HepG2 (cell line): ENCODE data around the gene FEV. TPM values are rescaled to one million over a fixed set of nuclear protein-coding genes. Genes with fewer than 3 reads are reported as not detected.

Experiments
- ATF7-NPFF ChIP-seq: sonication (generic); formaldehyde crosslinking; IDR thresholded peaks from 2 replicates; pipeline ENCODE4 v1.8.1; 2023; ENCODE audit warnings: mild to moderate bottlenecking, low read depth, missing genetic modification reagents, moderate library complexity
- BORCS8-MEF2B ChIP-seq: sonication (generic); formaldehyde crosslinking; IDR thresholded peaks from 2 replicates; pipeline ENCODE4 v1.8.0; 2022; ENCODE audit warnings: mild to moderate bottlenecking, missing genetic modification reagents
- DNMT3B ChIP-seq: conservative IDR thresholded peaks from 2 replicates; pipeline ENCODE4 v1.6.1; 2016; ENCODE audit warnings: missing biosample characterization, control low read depth
- HOMEZ ChIP-seq: IDR thresholded peaks from 2 replicates; pipeline ENCODE4 v1.6.1; 2016; ENCODE audit warnings: low read depth
- IRF1 ChIP-seq: sonication (generic); formaldehyde crosslinking; IDR thresholded peaks from 2 replicates; pipeline ENCODE4 v1.4.0; 2020; ENCODE audit warnings: low read depth, mild to moderate bottlenecking, missing genetic modification reagents
- LBX2 ChIP-seq: sonication (generic); formaldehyde crosslinking; IDR thresholded peaks from 2 replicates; pipeline ENCODE4 v1.5.0; 2020; ENCODE audit warnings: missing genetic modification reagents, mild to moderate bottlenecking, borderline replicate concordance
- RBFOX2 ChIP-seq: fragments of 200-400 bp; formaldehyde crosslinking; IDR thresholded peaks from 2 replicates; pipeline ENCODE4 v1.6.1; 2017; ENCODE audit warnings: low read depth, mild to moderate bottlenecking, low read length
- RELA ChIP-seq: sonication (generic); formaldehyde crosslinking; IDR thresholded peaks from 2 replicates; pipeline ENCODE4 v1.4.0; 2020; ENCODE audit warnings: missing genetic modification reagents
- TCF12 ChIP-seq, 2 experiments: fragments of 450-650 bp in 1 of 2; sonication (generic) in 1 of 2; formaldehyde crosslinking in 1 of 2; IDR thresholded peaks; 2 replicates each; pipeline versions ENCODE4 v1.6.1 to v1.8.0; 2017 to 2022; ENCODE audit warnings: antibody characterized with exemption in 1 of 2, mild to moderate bottlenecking in 1 of 2, missing genetic modification reagents in 1 of 2, moderate library complexity in 1 of 2
- ZFY ChIP-seq: sonication (generic); formaldehyde crosslinking; IDR thresholded peaks from 2 replicates; pipeline ENCODE4 v1.4.0; 2020; ENCODE audit warnings: missing genetic modification reagents
- ZNF12 ChIP-seq: sonication (generic); formaldehyde crosslinking; IDR thresholded peaks from 2 replicates; pipeline ENCODE4 v1.5.0; 2020; ENCODE audit warnings: missing genetic modification reagents
- ZNF451 ChIP-seq: sonication (generic); formaldehyde crosslinking; IDR thresholded peaks from 2 replicates; pipeline ENCODE4 v1.5.0; 2020; ENCODE audit warnings: mild to moderate bottlenecking, missing genetic modification reagents
- ZNF496 ChIP-seq: sonication (generic); formaldehyde crosslinking; IDR thresholded peaks from 2 replicates; pipeline ENCODE4 v1.8.1; 2023; ENCODE audit warnings: mild to moderate bottlenecking, moderate library complexity, missing genetic modification reagents; ENCODE audit not compliant: insufficient replicate concordance
- ZNF530 ChIP-seq: sonication (generic); formaldehyde crosslinking; IDR thresholded peaks from 2 replicates; pipeline ENCODE4 v1.5.0; 2020; ENCODE audit warnings: low read depth, mild to moderate bottlenecking, missing genetic modification reagents
- ZNF605 ChIP-seq: sonication (generic); formaldehyde crosslinking; IDR thresholded peaks from 2 replicates; pipeline ENCODE4 v1.8.0; 2022; ENCODE audit warnings: mild to moderate bottlenecking, missing genetic modification reagents
- polyA plus RNA-seq, 8 experiments: library from polyadenylated mRNA; depleted of rRNA in 3 of 8; stranded (reverse) in 7 of 8; unstranded in 1 of 8; fragments of >200 nt; fragmentation: Illumina TruSeq in 4 of 8; extraction: Trizol in 4 of 8; gene quantifications; 2 replicates each; pipeline versions ENCODE4 v1.2.1 to v1.2.3, GENCODE V29; 2011 to 2016; ENCODE audit warnings: low read depth in 4 of 8, missing spikeins in 1 of 8, mixed read lengths in 1 of 8; ENCODE audit not compliant: insufficient read depth in 1 of 8
- total RNA-seq, 5 experiments: library from RNA; depleted of rRNA; stranded (reverse); fragments of >200 nt; fragmentation: Illumina TruSeq; extraction: Trizol; gene quantifications; 2 replicates each; pipeline ENCODE4 v1.2.3, GENCODE V29; 2016; ENCODE audit warnings: low read depth in 1 of 5
- TF ChIP-seq, protein P1 (sequence below): sonication (generic); formaldehyde crosslinking; IDR thresholded peaks from 2 replicates; pipeline ENCODE4 v1.8.1; 2023; ENCODE audit warnings: mild to moderate bottlenecking, moderate library complexity, missing genetic modification reagents
- TF ChIP-seq, protein P2 (sequence below): sonication (generic); formaldehyde crosslinking; IDR thresholded peaks from 2 replicates; pipeline ENCODE4 v1.4.0; 2020; ENCODE audit warnings: mild to moderate bottlenecking, missing genetic modification reagents

The FEV gene
- total and polyA plus RNA-seq, 2 of the 13 experiments (the other 11 are each of a cell fraction or from before 2014, with no cell fraction given): not detected

- TF ChIP-seq ZNF530 (CRISPR knock-in tag): 0 out of 2 replicates have a peak, but pooled peaks have one; percentile 60
- TF ChIP-seq ATF7-NPFF (CRISPR knock-in tag): peak; percentile 53; the same call in 1 of the 2 replicates
- peak; percentile 59 for TF ChIP-seq ZFY
- peak; percentile 99 for TF ChIP-seq BORCS8-MEF2B
- TF ChIP-seq TCF12 (IDR thresholded peaks at IDR 0.05): no peak
- TF ChIP-seq TCF12 (CRISPR knock-in tag; IDR thresholded peaks at IDR 0.05): no peak
- 0 out of 2 replicates have a peak, but pooled peaks have one; percentile 71 for TF ChIP-seq RELA (CRISPR knock-in tag)
- 0 out of 2 replicates have a peak, but pooled peaks have one; percentile 56 for TF ChIP-seq ZNF451 (CRISPR knock-in tag)
- peak; percentile 54; the same call in 1 of the 2 replicates for TF ChIP-seq HOMEZ (CRISPR knock-in tag)
- no peak for TF ChIP-seq RBFOX2
- TF ChIP-seq ZNF496 (CRISPR knock-in tag): no peak
- TF ChIP-seq, protein P1, sequence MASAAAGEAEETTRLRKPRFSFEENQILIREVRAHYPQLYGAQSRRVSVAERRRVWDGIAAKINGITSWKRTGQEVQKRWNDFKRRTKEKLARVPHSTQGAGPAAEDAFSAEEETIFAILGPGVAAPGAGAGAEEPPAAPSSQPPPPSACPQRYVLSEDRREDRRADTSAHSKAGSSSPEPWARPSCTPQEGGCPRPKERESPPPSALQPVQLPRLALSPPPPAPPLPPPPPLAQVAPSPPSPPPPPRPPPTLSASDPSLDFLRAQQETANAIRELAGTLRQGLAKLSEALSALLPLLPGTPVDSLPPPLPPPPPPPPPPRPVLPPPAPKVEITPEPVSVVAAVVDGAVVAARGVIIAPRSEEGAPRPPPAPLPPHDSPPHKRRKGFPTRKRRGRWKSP (CRISPR knock-in tag): peak; percentile 67; the same call in 1 of the 2 replicates
- no peak for TF ChIP-seq IRF1
- peak; percentile 88 for TF ChIP-seq ZNF12 (CRISPR knock-in tag)
- TF ChIP-seq, protein P2, sequence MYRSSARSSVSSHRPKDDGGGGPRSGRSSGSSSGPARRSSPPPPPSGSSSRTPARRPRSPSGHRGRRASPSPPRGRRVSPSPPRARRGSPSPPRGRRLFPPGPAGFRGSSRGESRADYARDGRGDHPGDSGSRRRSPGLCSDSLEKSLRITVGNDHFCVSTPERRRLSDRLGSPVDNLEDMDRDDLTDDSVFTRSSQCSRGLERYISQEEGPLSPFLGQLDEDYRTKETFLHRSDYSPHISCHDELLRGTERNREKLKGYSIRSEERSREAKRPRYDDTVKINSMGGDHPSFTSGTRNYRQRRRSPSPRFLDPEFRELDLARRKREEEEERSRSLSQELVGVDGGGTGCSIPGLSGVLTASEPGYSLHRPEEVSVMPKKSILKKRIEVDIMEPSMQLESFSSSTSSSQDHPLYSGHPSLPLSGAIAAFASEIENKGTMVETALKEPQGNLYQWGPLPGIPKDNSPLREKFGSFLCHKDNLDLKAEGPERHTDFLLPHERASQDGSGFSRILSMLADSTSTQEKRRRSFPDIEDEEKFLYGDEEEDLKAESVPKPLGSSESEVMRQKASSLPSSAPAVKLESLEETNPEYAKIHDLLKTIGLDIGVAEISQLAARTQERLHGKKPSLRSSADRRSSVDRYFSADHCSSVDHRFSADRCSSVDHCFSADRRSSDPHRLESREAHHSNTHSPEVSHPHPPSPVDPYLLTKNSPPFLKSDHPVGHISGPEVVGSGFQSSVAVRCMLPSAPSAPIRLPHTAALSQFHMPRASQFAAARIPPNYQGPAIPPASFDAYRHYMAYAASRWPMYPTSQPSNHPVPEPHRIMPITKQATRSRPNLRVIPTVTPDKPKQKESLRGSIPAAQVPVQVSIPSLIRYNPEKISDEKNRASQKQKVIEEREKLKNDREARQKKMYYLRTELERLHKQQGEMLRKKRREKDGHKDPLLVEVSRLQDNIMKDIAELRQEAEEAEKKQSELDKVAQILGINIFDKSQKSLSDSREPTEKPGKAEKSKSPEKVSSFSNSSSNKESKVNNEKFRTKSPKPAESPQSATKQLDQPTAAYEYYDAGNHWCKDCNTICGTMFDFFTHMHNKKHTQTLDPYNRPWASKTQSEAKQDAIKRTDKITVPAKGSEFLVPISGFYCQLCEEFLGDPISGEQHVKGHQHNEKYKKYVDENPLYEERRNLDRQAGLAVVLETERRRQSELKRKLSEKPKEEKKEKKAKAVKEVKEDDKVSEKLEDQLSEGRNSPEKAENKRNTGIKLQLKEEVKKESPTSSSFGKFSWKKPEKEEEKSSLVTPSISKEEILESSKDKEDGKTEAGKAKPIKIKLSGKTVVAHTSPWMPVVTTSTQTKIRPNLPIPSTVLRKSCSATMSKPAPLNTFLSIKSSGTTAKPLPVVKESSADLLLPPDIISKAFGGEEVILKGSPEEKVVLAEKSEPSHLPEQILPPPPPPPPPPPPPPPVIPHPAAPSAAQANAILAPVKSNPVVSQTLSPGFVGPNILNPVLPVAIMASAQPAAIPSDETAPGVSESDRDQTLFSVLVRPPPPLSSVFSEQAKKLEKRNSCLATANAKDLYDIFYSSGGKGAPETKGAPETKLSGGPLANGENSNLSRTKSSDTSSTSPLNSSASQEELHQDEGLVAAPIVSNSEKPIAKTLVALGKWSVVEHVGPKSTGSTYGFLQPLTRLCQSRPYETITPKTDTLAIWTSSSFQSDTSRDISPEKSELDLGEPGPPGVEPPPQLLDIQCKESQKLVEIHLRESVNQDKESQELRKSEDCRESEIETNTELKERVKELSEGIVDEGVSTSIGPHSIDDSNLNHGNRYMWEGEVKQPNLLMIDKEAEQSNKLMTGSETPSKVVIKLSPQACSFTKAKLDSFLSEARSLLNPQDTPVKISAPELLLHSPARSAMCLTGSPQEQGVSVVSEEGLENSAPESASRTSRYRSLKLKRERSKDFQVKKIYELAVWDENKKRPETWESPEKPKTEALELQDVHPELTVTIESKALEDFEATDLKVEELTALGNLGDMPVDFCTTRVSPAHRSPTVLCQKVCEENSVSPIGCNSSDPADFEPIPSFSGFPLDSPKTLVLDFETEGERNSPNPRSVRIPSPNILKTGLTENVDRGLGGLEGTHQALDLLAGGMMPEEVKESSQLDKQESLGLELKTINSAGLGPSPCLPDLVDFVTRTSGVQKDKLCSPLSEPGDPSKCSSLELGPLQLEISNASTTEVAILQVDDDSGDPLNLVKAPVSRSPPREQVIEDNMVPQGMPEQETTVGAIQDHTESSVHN (CRISPR knock-in tag): no peak
- TF ChIP-seq DNMT3B (CRISPR knock-in tag): peak; percentile 98
- peak; percentile 90 for TF ChIP-seq ZNF605 (CRISPR knock-in tag)
- peak; percentile 70; the same call in 1 of the 2 replicates for TF ChIP-seq LBX2 (CRISPR knock-in tag)
These were observed 22.0 kb downstream of the FEV start (continued) for GRCh38 chr2:218962859-218963492.
